ENCODE results near the gene CHIA. TPM values are rescaled to one million over a fixed set of nuclear protein-coding genes. Genes with fewer than 3 reads are reported as not detected.

The CHIA gene
- total and polyA plus RNA-seq, 9 of the 15 experiments (the other 6 are each of a cell fraction or from before 2014, with no cell fraction given): not detected

GRCh38 chr1:111294390-111294789, 3.7 kb downstream of the CHIA start:
- Histone ChIP-seq H4K20me1 (replicated peaks; ENCODE audit: control insufficient read depth, insufficient read depth, low read length) (no peaks in the 10 kb centered on the region), H2AFZ (ENCODE audit: low read depth, low read length) (no peak overlapping the region), H3K36me3 (ENCODE audit: control insufficient read depth, insufficient read depth, low read length) (no peaks in the 10 kb centered on the region), H3K9ac (ENCODE audit: insufficient read depth in 1 of 2, low read depth in 2 of 2, low read length in 2 of 2) (no peak overlapping the region), H3K27me3 (ENCODE audit: control insufficient read depth in 2 of 2, insufficient read depth in 2 of 2, low read length in 2 of 2) (peaks cover 3 to 7% of the 10 kb centered on the region in 2 experiments; a peak in 2 of 5 replicates), H3K27ac (ENCODE audit: extremely low read depth, low read depth, low read length) (no peak overlapping the region), H3K79me2 (ENCODE audit: control insufficient read depth, insufficient read depth, low read length) (no peaks in the 10 kb centered on the region), H3K9me3 (replicated peaks; ENCODE audit: control insufficient read depth, insufficient read depth, low read depth, low read length) (no peaks in the 10 kb centered on the region), H3K4me3 (no peak overlapping the region), H3K9me1 (ENCODE audit: control insufficient read depth, insufficient read depth, low read length) (no peaks in the 10 kb centered on the region), H3K4me1 (replicated peaks in 1 of 2; ENCODE audit: control insufficient read depth in 2 of 2, insufficient read depth in 2 of 2, low read length in 2 of 2) (no peaks in the 10 kb centered on the region), H3K4me2 (ENCODE audit: insufficient read depth, low read length) (no peak overlapping the region)
- DNase-seq (ENCODE audit: extremely low read depth in 1 of 4, low spot score in 3 of 4) (no peak), FAIRE-seq (no peak), ATAC-seq (no peak)
- in situ Hi-C loops (cut with MboI): no loop called here
- intact Hi-C loops (cut with micrococcal nuclease): no loop called here
- ChIA-PET CTCF (ENCODE audit: low intra/inter-chr PET ratio) (no interaction called here), POLR2A (interaction anchor here (1.1 kb wide), 1 partner anchor 13 kb away, joined by 5 read pairs; no protein-coding TSS in a partner anchor)
- no TSS peak for BruUV-seq (replicated peaks)
- TF ChIP-seq FUS (optimal IDR thresholded peaks at IDR 0.05; ENCODE audit: low read depth, low read length) (no peak), FOSL1 (tag; conservative IDR thresholded peaks at IDR 0.05) (no peak), ZNF695 (CRISPR knock-in tag; IDR thresholded peaks at IDR 0.05) (no peak), EWSR1 (IDR thresholded peaks at IDR 0.05; ENCODE audit: borderline replicate concordance, low read depth, partially characterized antibody) (no peak), FOXA3 (CRISPR knock-in tag; conservative IDR thresholded peaks at IDR 0.05 in 1 of 2, IDR thresholded peaks at IDR 0.05 in 1 of 2) (no peak), RBFOX2 (IDR thresholded peaks at IDR 0.05; ENCODE audit: low read depth, low read length) (no peak), TOE1 (IDR thresholded peaks at IDR 0.05; ENCODE audit: borderline replicate concordance) (no peak), TOE1 (CRISPR knock-in tag; IDR thresholded peaks at IDR 0.05; ENCODE audit: borderline replicate concordance, low read depth) (no peak), SNIP1 (IDR thresholded peaks at IDR 0.05; ENCODE audit: low read depth) (no peak), BCLAF1 (IDR thresholded peaks at IDR 0.05; ENCODE audit: borderline replicate concordance in 1 of 2, control insufficient read depth in 1 of 2, low read depth in 2 of 2, low read length in 1 of 2) (no peak), KLF16 (IDR thresholded peaks at IDR 0.05) (no peak)
- TF ChIP-seq, protein P1, sequence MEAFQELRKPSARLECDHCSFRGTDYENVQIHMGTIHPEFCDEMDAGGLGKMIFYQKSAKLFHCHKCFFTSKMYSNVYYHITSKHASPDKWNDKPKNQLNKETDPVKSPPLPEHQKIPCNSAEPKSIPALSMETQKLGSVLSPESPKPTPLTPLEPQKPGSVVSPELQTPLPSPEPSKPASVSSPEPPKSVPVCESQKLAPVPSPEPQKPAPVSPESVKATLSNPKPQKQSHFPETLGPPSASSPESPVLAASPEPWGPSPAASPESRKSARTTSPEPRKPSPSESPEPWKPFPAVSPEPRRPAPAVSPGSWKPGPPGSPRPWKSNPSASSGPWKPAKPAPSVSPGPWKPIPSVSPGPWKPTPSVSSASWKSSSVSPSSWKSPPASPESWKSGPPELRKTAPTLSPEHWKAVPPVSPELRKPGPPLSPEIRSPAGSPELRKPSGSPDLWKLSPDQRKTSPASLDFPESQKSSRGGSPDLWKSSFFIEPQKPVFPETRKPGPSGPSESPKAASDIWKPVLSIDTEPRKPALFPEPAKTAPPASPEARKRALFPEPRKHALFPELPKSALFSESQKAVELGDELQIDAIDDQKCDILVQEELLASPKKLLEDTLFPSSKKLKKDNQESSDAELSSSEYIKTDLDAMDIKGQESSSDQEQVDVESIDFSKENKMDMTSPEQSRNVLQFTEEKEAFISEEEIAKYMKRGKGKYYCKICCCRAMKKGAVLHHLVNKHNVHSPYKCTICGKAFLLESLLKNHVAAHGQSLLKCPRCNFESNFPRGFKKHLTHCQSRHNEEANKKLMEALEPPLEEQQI (IDR thresholded peaks at IDR 0.05): no peak
- TF ChIP-seq, protein P2, sequence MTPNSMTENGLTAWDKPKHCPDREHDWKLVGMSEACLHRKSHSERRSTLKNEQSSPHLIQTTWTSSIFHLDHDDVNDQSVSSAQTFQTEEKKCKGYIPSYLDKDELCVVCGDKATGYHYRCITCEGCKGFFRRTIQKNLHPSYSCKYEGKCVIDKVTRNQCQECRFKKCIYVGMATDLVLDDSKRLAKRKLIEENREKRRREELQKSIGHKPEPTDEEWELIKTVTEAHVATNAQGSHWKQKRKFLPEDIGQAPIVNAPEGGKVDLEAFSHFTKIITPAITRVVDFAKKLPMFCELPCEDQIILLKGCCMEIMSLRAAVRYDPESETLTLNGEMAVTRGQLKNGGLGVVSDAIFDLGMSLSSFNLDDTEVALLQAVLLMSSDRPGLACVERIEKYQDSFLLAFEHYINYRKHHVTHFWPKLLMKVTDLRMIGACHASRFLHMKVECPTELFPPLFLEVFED (CRISPR knock-in tag; conservative IDR thresholded peaks at IDR 0.05): no peak
